Measurements from ENCODE around the gene ZNF586. TPM values are rescaled to one million over a fixed set of nuclear protein-coding genes. Genes with fewer than 3 reads are reported as not detected.
A peak's percentile ranks its signal among the peaks of the same experiment; 100 is the strongest.
"Not testable (repeated sequence)": the region's sequence is repeated elsewhere in the genome, so short reads cannot be mapped to it uniquely, and the experiment has no call there.

The ZNF586 gene
- polyA plus RNA-seq (ENCODE audit: insufficient read length in 10 of 10) = 10 to 100 TPM in 9 of 10 donors, 1 to 10 TPM in 1; 9.5 to 15.2 (median 11.8) TPM
- long read RNA-seq, donor 1, partial matches to known transcripts = 0 of 2 reads
- long read RNA-seq, donor 1, other reads (novel, unspliced or antisense) = 0 of 2 reads
- long read RNA-seq, donor 2, partial matches to known transcripts = 0 of 1 reads
- long read RNA-seq, donor 2, other reads (novel, unspliced or antisense) = 0 of 1 reads
- long read RNA-seq, donor 3 = 0 reads
- long read RNA-seq, donor 4 = 0 reads
- long read RNA-seq, donor 5, partial matches to known transcripts = 0 of 3 reads
- long read RNA-seq, donor 5, other reads (novel, unspliced or antisense) = 0 of 3 reads
- long read RNA-seq, donor 6, partial matches to known transcripts = 7 of 8 reads
- long read RNA-seq, donor 6, other reads (novel, unspliced or antisense) = 0 of 8 reads
- long read RNA-seq, donor 7, partial matches to known transcripts = 0 of 1 reads
- long read RNA-seq, donor 7, other reads (novel, unspliced or antisense) = 0 of 1 reads
- long read RNA-seq, donor 8, partial matches to known transcripts = 0 of 2 reads
- long read RNA-seq, donor 8, other reads (novel, unspliced or antisense) = 0 of 2 reads
- long read RNA-seq, donor 9 = 0 reads

- DNase-seq = peak; percentile 90 to 95 (median 92)
Measured at GRCh38 chr19:57769345-57770131, at the start of gene ZNF586. Gene ZNF586 (plus strand): TSS chr19:57769676. CDS start chr19:57769843, 167 bp downstream.

GRCh38 chr19:57719901-57720519 lies 49.5 kb upstream of the ZNF586 start:
- DNase-seq = no peak

GRCh38 chr19:57720878-57721277 lies 48.6 kb upstream of the ZNF586 start:
- DNase-seq = no peak

- DNase-seq = peak in 1 of 3 donors; percentile 30
Measured at GRCh38 chr19:57738320-57738719, 31.2 kb upstream of the ZNF586 start.

- DNase-seq = not testable (repeated sequence)
Measured at GRCh38 chr19:57738770-57739169, 30.7 kb upstream of the ZNF586 start.

GRCh38 chr19:57746580-57747471 lies 22.6 kb upstream of the ZNF586 start, which contains the start of gene ZNF776:
Gene ZNF776 (plus strand): TSS chr19:57746815. CDS start chr19:57747059, 244 bp downstream.
- DNase-seq = peak; percentile 93 to 96 (median 94)

GRCh38 chr19:57747472-57747807 lies 22.0 kb upstream of the ZNF586 start:
- no peak for DNase-seq

- no peak for DNase-seq
Measured at GRCh38 chr19:57748029-57748428, 21.4 kb upstream of the ZNF586 start.

GRCh38 chr19:57754091-57754673 lies 15.3 kb upstream of the ZNF586 start:
- no peak for DNase-seq

- no peak for DNase-seq
Measured at GRCh38 chr19:57755031-57755430, 14.4 kb upstream of the ZNF586 start.

GRCh38 chr19:57757941-57758340 lies 11.5 kb upstream of the ZNF586 start:
- no peak for DNase-seq

- DNase-seq = no peak
Measured at GRCh38 chr19:57759096-57759495, 10.4 kb upstream of the ZNF586 start.

GRCh38 chr19:57771417-57771816 lies 1.9 kb downstream of the ZNF586 start:
- DNase-seq = no peak

- DNase-seq = no peak
Measured at GRCh38 chr19:57773488-57773887, 4.0 kb downstream of the ZNF586 start.

- DNase-seq = no peak
Measured at GRCh38 chr19:57776764-57777296, 7.4 kb downstream of the ZNF586 start.

GRCh38 chr19:57778336-57778735 lies 8.9 kb downstream of the ZNF586 start:
- no peak for DNase-seq

GRCh38 chr19:57779220-57779845 lies 9.9 kb downstream of the ZNF586 start:
- DNase-seq = no peak

GRCh38 chr19:57786286-57786685 lies 16.8 kb downstream of the ZNF586 start:
- no peak for DNase-seq

GRCh38 chr19:57786906-57787305 lies 17.4 kb downstream of the ZNF586 start:
- no peak for DNase-seq

Data from muscle of back (tissue), 13 donors.